Measurements from ENCODE around the gene ZNF3. TPM values are rescaled to one million over a fixed set of nuclear protein-coding genes. Genes with fewer than 3 reads are reported as not detected.

ZNF3 gene
- total and polyA plus RNA-seq, 9 of the 15 experiments (the other 6 are each of a cell fraction or from before 2014, with no cell fraction given) = 30.0 to 64.9 (median 51.5) TPM

GRCh38 chr7:100081535-100082102 lies at the start of gene ZNF3 (continued):
- TF ChIP-seq RB1 (IDR thresholded peaks at IDR 0.05; ENCODE audit: low read depth) (peak; percentile 97), RBM17 (IDR thresholded peaks at IDR 0.05; ENCODE audit: borderline replicate concordance, low read depth, low read length) (no peak), ZNF639 (CRISPR knock-in tag; conservative IDR thresholded peaks at IDR 0.05 in 1 of 2, IDR thresholded peaks at IDR 0.05 in 1 of 2) (peak in 1 of 2 experiments; percentile 96; a peak in 2 of 4 replicates), TBL1XR1 (IDR thresholded peaks at IDR 0.05; ENCODE audit: low read length in 2 of 2) (peak in 1 of 2 experiments; percentile 85; a peak in 3 of 4 replicates), POLR3A (IDR thresholded peaks at IDR 0.05; ENCODE audit: borderline replicate concordance, extremely low read depth, insufficient read depth, insufficient read length) (no peak), TBP (optimal IDR thresholded peaks at IDR 0.05; ENCODE audit: low read depth, low read length) (peak; percentile 78), NR4A1 (CRISPR knock-in tag; IDR thresholded peaks at IDR 0.05) (no peak), NR4A1 (tag; IDR thresholded peaks at IDR 0.05) (0 out of 2 replicates have a peak, but pooled peaks have one; percentile 44), HDAC6 (IDR thresholded peaks at IDR 0.05; ENCODE audit: low read depth, low read length) (no peak), STAT5B (CRISPR knock-in tag; IDR thresholded peaks at IDR 0.05) (no peak), XRCC3 (IDR thresholded peaks at IDR 0.05) (no peak), ZNF583 (CRISPR knock-in tag; IDR thresholded peaks at IDR 0.05) (no peak), AFF1 (IDR thresholded peaks at IDR 0.05; ENCODE audit: low read depth in 1 of 2, partially characterized antibody in 2 of 2) (no peak), L3MBTL2 (IDR thresholded peaks at IDR 0.05) (peak; percentile 99), STAG1 (CRISPR knock-in tag; IDR thresholded peaks at IDR 0.05; ENCODE audit: borderline replicate concordance) (peak; percentile 48; the same call in 1 of the 2 replicates), RBM14 (IDR thresholded peaks at IDR 0.05; ENCODE audit: borderline replicate concordance, insufficient read depth, low read depth, low read length) (no peak)
- TF ChIP-seq, protein P1, sequence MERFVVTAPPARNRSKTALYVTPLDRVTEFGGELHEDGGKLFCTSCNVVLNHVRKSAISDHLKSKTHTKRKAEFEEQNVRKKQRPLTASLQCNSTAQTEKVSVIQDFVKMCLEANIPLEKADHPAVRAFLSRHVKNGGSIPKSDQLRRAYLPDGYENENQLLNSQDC (CRISPR knock-in tag; IDR thresholded peaks at IDR 0.05) = 0 out of 2 replicates have a peak, but pooled peaks have one; percentile 62
- TF ChIP-seq, protein P2, sequence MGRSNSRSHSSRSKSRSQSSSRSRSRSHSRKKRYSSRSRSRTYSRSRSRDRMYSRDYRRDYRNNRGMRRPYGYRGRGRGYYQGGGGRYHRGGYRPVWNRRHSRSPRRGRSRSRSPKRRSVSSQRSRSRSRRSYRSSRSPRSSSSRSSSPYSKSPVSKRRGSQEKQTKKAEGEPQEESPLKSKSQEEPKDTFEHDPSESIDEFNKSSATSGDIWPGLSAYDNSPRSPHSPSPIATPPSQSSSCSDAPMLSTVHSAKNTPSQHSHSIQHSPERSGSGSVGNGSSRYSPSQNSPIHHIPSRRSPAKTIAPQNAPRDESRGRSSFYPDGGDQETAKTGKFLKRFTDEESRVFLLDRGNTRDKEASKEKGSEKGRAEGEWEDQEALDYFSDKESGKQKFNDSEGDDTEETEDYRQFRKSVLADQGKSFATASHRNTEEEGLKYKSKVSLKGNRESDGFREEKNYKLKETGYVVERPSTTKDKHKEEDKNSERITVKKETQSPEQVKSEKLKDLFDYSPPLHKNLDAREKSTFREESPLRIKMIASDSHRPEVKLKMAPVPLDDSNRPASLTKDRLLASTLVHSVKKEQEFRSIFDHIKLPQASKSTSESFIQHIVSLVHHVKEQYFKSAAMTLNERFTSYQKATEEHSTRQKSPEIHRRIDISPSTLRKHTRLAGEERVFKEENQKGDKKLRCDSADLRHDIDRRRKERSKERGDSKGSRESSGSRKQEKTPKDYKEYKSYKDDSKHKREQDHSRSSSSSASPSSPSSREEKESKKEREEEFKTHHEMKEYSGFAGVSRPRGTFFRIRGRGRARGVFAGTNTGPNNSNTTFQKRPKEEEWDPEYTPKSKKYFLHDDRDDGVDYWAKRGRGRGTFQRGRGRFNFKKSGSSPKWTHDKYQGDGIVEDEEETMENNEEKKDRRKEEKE (IDR thresholded peaks at IDR 0.05; ENCODE audit: borderline replicate concordance in 1 of 2, control insufficient read depth in 1 of 2, low read depth in 2 of 2, low read length in 1 of 2) = peak in 1 of 2 experiments; percentile 97; a peak in 2 of 4 replicates
